ENCODE measurements around the gene AGPS.

DNA sequence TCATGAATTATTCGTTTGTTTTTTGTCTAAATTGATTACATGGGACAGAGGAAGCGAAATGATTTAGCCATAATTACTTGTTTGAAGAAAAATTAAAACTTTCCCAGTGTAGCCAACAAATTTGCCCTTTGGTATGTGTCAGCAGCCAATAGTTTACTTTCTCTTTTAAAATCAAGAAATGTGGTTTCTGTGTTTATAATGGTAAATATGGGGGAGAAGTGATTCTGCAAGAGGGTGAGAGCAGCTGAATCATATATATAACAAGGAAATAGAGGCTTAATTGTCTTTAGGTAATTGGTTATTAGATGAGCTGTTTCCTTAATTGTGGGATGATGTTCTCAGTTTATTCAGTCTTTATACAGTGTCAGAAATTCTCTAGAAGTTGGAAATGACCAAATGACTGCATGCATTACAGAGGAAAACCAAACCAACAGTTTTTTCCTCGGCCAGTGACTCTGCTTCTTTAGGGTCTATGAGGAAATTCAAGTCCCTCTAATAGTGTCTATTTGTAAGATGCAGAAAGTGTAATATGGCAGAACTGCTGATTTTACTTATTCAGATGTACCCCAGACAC lies 132.9 kb downstream of the AGPS start:
- TF ChIP-seq, protein P1, sequence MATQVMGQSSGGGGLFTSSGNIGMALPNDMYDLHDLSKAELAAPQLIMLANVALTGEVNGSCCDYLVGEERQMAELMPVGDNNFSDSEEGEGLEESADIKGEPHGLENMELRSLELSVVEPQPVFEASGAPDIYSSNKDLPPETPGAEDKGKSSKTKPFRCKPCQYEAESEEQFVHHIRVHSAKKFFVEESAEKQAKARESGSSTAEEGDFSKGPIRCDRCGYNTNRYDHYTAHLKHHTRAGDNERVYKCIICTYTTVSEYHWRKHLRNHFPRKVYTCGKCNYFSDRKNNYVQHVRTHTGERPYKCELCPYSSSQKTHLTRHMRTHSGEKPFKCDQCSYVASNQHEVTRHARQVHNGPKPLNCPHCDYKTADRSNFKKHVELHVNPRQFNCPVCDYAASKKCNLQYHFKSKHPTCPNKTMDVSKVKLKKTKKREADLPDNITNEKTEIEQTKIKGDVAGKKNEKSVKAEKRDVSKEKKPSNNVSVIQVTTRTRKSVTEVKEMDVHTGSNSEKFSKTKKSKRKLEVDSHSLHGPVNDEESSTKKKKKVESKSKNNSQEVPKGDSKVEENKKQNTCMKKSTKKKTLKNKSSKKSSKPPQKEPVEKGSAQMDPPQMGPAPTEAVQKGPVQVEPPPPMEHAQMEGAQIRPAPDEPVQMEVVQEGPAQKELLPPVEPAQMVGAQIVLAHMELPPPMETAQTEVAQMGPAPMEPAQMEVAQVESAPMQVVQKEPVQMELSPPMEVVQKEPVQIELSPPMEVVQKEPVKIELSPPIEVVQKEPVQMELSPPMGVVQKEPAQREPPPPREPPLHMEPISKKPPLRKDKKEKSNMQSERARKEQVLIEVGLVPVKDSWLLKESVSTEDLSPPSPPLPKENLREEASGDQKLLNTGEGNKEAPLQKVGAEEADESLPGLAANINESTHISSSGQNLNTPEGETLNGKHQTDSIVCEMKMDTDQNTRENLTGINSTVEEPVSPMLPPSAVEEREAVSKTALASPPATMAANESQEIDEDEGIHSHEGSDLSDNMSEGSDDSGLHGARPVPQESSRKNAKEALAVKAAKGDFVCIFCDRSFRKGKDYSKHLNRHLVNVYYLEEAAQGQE (IDR thresholded peaks at IDR 0.05; ENCODE audit: insufficient read depth in 1 of 2, low read depth in 2 of 2, low read length in 2 of 2), result no peak
- TF ChIP-seq POLR2AphosphoS5 (IDR thresholded peaks at IDR 0.05; ENCODE audit: low read depth, low read length) (no peak), TAF1 (IDR thresholded peaks at IDR 0.05; ENCODE audit: borderline replicate concordance, insufficient read depth, low read length) (no peak), SIN3A (IDR thresholded peaks at IDR 0.05; ENCODE audit: borderline replicate concordance, insufficient read depth, low read length) (no peak), FOXP2 (optimal IDR thresholded peaks at IDR 0.05; ENCODE audit: borderline replicate concordance, extremely low read depth, extremely low read length, insufficient read depth) (no peak)
